ENCODE results near the gene AP1G2. TPM values are rescaled to one million over a fixed set of nuclear protein-coding genes. Genes with fewer than 3 reads are reported as not detected.

Gene AP1G2
- polyA plus RNA-seq, 1 donor from 2014 or later = 127 TPM

DNA sequence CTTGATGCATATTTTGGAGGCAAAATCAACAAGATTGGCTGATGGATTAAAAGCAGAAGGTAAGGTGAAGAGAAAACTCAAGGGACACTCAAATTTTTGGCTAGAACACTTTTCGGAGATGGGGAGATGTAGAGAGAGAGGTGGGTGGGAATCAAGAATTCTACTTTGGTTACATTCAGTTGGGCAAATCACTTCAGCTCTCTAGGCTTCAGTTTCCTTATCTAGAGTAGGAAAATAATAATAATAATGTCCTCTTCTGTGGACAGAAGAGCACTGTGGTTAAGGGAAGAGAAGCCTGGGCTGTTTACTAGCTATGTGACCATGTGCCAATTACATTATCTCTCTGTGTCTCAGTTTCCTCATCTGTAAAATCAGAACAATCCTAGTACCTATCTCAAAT, 45.2 kb upstream of the AP1G2 start:
- Histone ChIP-seq H3K79me2 (replicated peaks; ENCODE audit: insufficient read depth, low read length) (no peaks in the 10 kb centered on the region), H3K27me3 (ENCODE audit: insufficient read depth, low read depth, low read length) (no peaks in the 10 kb centered on the region), H3K36me3 (ENCODE audit: insufficient read depth, low read length) (no peaks in the 10 kb centered on the region), H3K9ac (ENCODE audit: low read length) (no peak overlapping the region), H3K4me2 (ENCODE audit: low read length) (no peak overlapping the region), H3K9me2 (ENCODE audit: insufficient read depth, low read length) (no peaks in the 10 kb centered on the region), H3K27ac (ENCODE audit: low read length) (no peak overlapping the region), H2AFZ (ENCODE audit: low read depth, low read length) (no peak overlapping the region), H4K20me1 (ENCODE audit: insufficient read depth) (no peaks in the 10 kb centered on the region), H3F3A (ENCODE audit: insufficient read depth, low read length, poor library complexity, severe bottlenecking) (no peaks in the 10 kb centered on the region), H3K9me3 (ENCODE audit: low read length) (no peaks in the 10 kb centered on the region), H3K4me3 (ENCODE audit: low read length) (no peak overlapping the region)
- TF ChIP-seq CTCF (IDR thresholded peaks at IDR 0.05; ENCODE audit: poor library complexity, severe bottlenecking) (no peak), POLR2AphosphoS5 (IDR thresholded peaks at IDR 0.05) (no peak), TAF1 (IDR thresholded peaks at IDR 0.05; ENCODE audit: low read depth) (no peak), EP300 (conservative IDR thresholded peaks at IDR 0.05; ENCODE audit: poor library complexity, severe bottlenecking) (no peak), MXI1 (conservative IDR thresholded peaks at IDR 0.05; ENCODE audit: poor library complexity, severe bottlenecking) (no peak), RAD21 (conservative IDR thresholded peaks at IDR 0.05) (no peak), REST (IDR thresholded peaks at IDR 0.05; ENCODE audit: borderline replicate concordance) (no peak), SMC3 (conservative IDR thresholded peaks at IDR 0.05; ENCODE audit: poor library complexity) (no peak), EZH2 (IDR thresholded peaks at IDR 0.05; ENCODE audit: borderline replicate concordance, insufficient read depth, low read length, poor library complexity, severe bottlenecking) (no peak)

- H3K9ac ChIP-seq (ENCODE audit: low read length) = no peak overlapping the region
- H2AFZ ChIP-seq (ENCODE audit: low read depth, low read length) = no peak overlapping the region
- no peaks in the 10 kb centered on the region for H3K36me3 ChIP-seq (ENCODE audit: insufficient read depth, low read length)
- H3K4me2 ChIP-seq (ENCODE audit: low read length) = no peak overlapping the region
- no peaks in the 10 kb centered on the region for H3K27me3 ChIP-seq (ENCODE audit: insufficient read depth, low read depth, low read length)
- H3K9me3 ChIP-seq (ENCODE audit: low read length) = no peaks in the 10 kb centered on the region
- H3F3A ChIP-seq (ENCODE audit: insufficient read depth, low read length, poor library complexity, severe bottlenecking) = no peaks in the 10 kb centered on the region
- H4K20me1 ChIP-seq (ENCODE audit: insufficient read depth) = no peaks in the 10 kb centered on the region
- no peak overlapping the region for H3K4me3 ChIP-seq (ENCODE audit: low read length)
- TF ChIP-seq REST (IDR thresholded peaks at IDR 0.05; ENCODE audit: borderline replicate concordance) (no peak), RAD21 (conservative IDR thresholded peaks at IDR 0.05) (no peak), POLR2AphosphoS5 (IDR thresholded peaks at IDR 0.05) (no peak), MXI1 (conservative IDR thresholded peaks at IDR 0.05; ENCODE audit: poor library complexity, severe bottlenecking) (no peak), TAF1 (IDR thresholded peaks at IDR 0.05; ENCODE audit: low read depth) (no peak)
- H3K27ac ChIP-seq (ENCODE audit: low read length) = no peak overlapping the region
- no peaks in the 10 kb centered on the region for H3K79me2 ChIP-seq (replicated peaks; ENCODE audit: insufficient read depth, low read length)
- no peaks in the 10 kb centered on the region for H3K9me2 ChIP-seq (ENCODE audit: insufficient read depth, low read length)
Observed at GRCh38 chr14:23612354-23612732, 44.8 kb upstream of the AP1G2 start.
